Tibial nerve (tissue), 4 donors: ENCODE measurements around the gene PHEX. TPM values are rescaled to one million over a fixed set of nuclear protein-coding genes. Genes with fewer than 3 reads are reported as not detected.

Experiments used
- DNase-seq, 2 donors: peaks; one replicate each; pipeline ENCODE4 v3.0.0-alpha.2; 2019; ENCODE audit warnings: low spot score in 2 of 2
- H3K27ac ChIP-seq, 4 donors: fragments of 200-600 bp; sonication (generic) in 3 of 4; one replicate each; pipeline ENCODE4 v1.5.1; 2017 to 2019; ENCODE audit warnings: mild to moderate bottlenecking in 1 of 4
- H3K27me3 ChIP-seq, 2 donors: fragments of 200-600 bp; sonication (generic) in 1 of 2; one replicate each; pipeline versions ENCODE4 v1.5.1 to v1.6.0; 2017 to 2019
- H3K36me3 ChIP-seq, 3 donors: fragments of 200-600 bp; sonication (generic); one replicate each; pipeline ENCODE4 v1.5.1; 2018 to 2019
- H3K4me1 ChIP-seq, 4 donors: fragments of 200-600 bp; sonication (generic) in 3 of 4; one replicate each; pipeline ENCODE4 v1.5.1; 2017 to 2019
- H3K4me3 ChIP-seq, 4 donors: fragments of 200-600 bp; sonication (generic) in 3 of 4; one replicate each; pipeline ENCODE4 v1.5.1; 2017 to 2019; ENCODE audit warnings: mild to moderate bottlenecking in 1 of 4, moderate library complexity in 1 of 4
- H3K9me3 ChIP-seq, 4 donors: fragments of 200-600 bp; sonication (generic) in 3 of 4; one replicate each; pipeline ENCODE4 v1.5.1; 2017 to 2019
- CTCF ChIP-seq, 5 experiments: fragments of 200-600 bp in 3 of 5; fragments of 450-650 bp in 2 of 5; sonication (generic) in 3 of 5; IDR thresholded peaks; one replicate each; pipeline ENCODE4 v1.5.1; 2016 to 2019; ENCODE audit warnings: antibody characterized with exemption in 5 of 5, mild to moderate bottlenecking in 3 of 5, moderate library complexity in 2 of 5
- EP300 ChIP-seq, 2 donors: sonication (generic); formaldehyde crosslinking; IDR thresholded peaks; one replicate each; pipeline ENCODE4 v1.6.1; 2017; ENCODE audit warnings: antibody characterized with exemption in 2 of 2, mild to moderate bottlenecking in 1 of 2
- POLR2A ChIP-seq, 2 donors: fragments of 450-650 bp; IDR thresholded peaks; one replicate each; pipeline ENCODE4 v1.6.1; 2017; ENCODE audit warnings: antibody characterized with exemption in 2 of 2, mild to moderate bottlenecking in 2 of 2, moderate library complexity in 2 of 2
- WGBS, 2 donors: methylation state at CpG; one replicate each; pipeline ENCODE4 v1.1.5; 2018; 5-methylcytosine and 5-hydroxymethylcytosine counted together
- total RNA-seq, 4 donors: library from RNA; depleted of rRNA; stranded (reverse); fragments of >200 nt; gene quantifications; one replicate each; pipeline ENCODE4 v1.1.0, GENCODE V29; 2016

PHEX gene
- total RNA-seq, 4 donors from 2014 or later: under 0.01 TPM; not detected in 2

GRCh38 chrX:22097012-22097694 is 65.0 kb downstream of the PHEX start:
- peak in 1 of 2 donors; percentile 7 for DNase-seq
- TF ChIP-seq CTCF (IDR thresholded peaks at IDR 0.05) (no peak), EP300 (IDR thresholded peaks at IDR 0.05) (no peak), POLR2A (IDR thresholded peaks at IDR 0.05) (no peak)
- 71 to 90% methylated on average over 1 of the region's 1 CpG for WGBS, 2 donors
- H3K4me1 ChIP-seq: no peaks in the 10 kb centered on the region
- H3K4me3 ChIP-seq: no peak overlapping the region
- H3K27me3 ChIP-seq: peaks cover 0 to 4% of the 10 kb centered on the region in 2 donors
- H3K27ac ChIP-seq: no peak overlapping the region
- H3K36me3 ChIP-seq: no peaks in the 10 kb centered on the region
- no peaks in the 10 kb centered on the region for H3K9me3 ChIP-seq

DNA sequence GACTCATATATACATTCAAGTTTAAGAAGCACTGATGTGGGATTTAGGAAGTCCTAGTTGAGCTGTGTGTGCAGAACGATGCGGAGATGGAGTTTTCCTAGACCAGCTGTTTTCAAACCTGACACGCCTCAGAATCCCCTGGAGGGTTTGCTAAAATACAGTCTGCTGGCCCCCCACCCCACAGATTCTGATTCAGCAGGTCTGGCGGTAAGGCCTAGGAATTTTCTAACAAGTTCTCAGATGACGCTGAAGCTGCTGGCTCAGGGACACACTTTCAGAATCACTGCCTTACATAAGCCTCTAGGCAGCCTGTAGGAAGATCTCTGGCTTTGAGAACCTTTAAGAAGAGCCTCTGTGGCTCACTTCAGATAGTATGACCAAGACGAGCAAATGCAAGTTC is 73.1 kb downstream of the PHEX start:
- Histone ChIP-seq H3K9me3 (no peaks in the 10 kb centered on the region), H3K4me3 (no peak overlapping the region), H3K4me1 (no peaks in the 10 kb centered on the region), H3K27ac (no peak overlapping the region), H3K36me3 (no peaks in the 10 kb centered on the region), H3K27me3 (no peaks in the 10 kb centered on the region)
- 57 to 58% methylated on average over 3 to 6 of the region's 6 CpGs for WGBS, 2 donors
- DNase-seq: no peak
- TF ChIP-seq CTCF (IDR thresholded peaks at IDR 0.05) (no peak), EP300 (IDR thresholded peaks at IDR 0.05) (no peak), POLR2A (IDR thresholded peaks at IDR 0.05) (no peak)

DNA sequence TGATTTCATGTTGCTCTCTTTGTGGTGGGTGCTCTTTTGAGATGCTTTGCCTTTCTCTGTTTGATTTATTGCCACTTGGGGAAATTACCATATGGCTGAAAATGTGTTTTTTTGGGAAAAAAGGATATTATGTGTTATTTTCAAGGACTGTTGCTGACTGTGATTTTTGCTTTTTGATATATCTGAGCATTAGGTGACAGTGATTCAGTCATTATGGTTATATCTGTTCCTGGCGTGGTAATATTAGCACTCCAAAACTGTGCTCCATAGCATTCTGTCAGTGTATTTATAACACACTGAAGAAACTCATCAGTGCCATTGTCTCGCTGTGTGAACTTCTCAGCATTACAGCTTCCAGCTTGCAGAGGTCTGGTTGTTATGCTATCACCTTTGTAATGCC is 73.8 kb downstream of the PHEX start:
- no peaks in the 10 kb centered on the region for H3K36me3 ChIP-seq
- no peaks in the 10 kb centered on the region for H3K27me3 ChIP-seq
- H3K9me3 ChIP-seq: no peaks in the 10 kb centered on the region
- WGBS, 2 donors: 80 to 88% methylated on average over 2 of the region's 2 CpGs
- H3K27ac ChIP-seq: no peak overlapping the region
- no peaks in the 10 kb centered on the region for H3K4me1 ChIP-seq
- TF ChIP-seq CTCF (IDR thresholded peaks at IDR 0.05): no peak
- TF ChIP-seq POLR2A (IDR thresholded peaks at IDR 0.05): no peak
- no peak for DNase-seq
- H3K4me3 ChIP-seq: no peak overlapping the region

GRCh38 chrX:22109442-22109841 is 77.3 kb downstream of the PHEX start:
- Histone ChIP-seq H3K27me3 (no peaks in the 10 kb centered on the region), H3K9me3 (no peaks in the 10 kb centered on the region), H3K27ac (no peak overlapping the region), H3K4me3 (no peak overlapping the region), H3K36me3 (no peaks in the 10 kb centered on the region), H3K4me1 (no peaks in the 10 kb centered on the region)
- 74 to 96% methylated on average over 1 of the region's 1 CpG for WGBS, 2 donors
- TF ChIP-seq CTCF (IDR thresholded peaks at IDR 0.05) (no peak), POLR2A (IDR thresholded peaks at IDR 0.05) (no peak), EP300 (IDR thresholded peaks at IDR 0.05) (no peak)
- DNase-seq: no peak

DNA sequence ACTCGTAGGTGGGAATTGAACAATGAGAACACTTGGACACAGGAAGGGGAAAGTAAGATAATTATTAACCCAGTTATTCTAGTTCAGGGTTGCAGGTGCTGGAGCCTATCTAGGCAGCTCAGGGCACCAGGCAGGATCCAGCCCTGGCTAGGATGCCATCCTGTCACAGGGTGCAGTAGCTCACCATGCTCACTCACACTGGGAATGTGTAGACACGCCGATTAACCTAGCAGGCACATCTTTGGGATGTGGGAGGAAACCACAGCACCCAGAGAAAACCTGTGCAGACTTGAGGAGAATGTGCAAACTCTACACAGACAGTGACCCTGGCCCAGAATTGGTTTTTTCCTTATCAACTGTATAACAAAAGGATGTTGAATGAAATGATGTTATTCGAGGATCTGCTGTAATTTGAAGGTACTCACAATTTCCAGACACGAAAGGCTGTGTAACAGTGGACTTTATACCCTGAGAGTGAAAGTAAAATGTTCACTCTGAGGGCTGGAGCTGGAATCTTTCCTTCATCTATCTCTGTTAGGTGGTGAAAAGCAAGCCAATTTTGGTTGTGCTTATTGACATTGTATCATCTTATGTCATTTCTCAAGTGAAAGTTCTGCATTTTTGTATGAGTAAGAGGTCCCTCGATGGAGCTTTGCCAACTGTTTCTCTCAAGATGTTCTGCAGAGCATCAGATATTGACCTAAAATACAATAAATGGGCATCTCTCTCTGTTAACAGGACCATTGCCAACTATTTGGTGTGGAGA is 78.8 kb downstream of the PHEX start:
- Histone ChIP-seq H3K36me3 (no peaks in the 10 kb centered on the region), H3K4me1 (no peaks in the 10 kb centered on the region), H3K4me3 (no peak overlapping the region), H3K27ac (no peak overlapping the region), H3K27me3 (no peaks in the 10 kb centered on the region), H3K9me3 (no peaks in the 10 kb centered on the region)
- 66 to 73% methylated on average over 6 of the region's 6 CpGs for WGBS, 2 donors
- DNase-seq: no peak
- TF ChIP-seq POLR2A (IDR thresholded peaks at IDR 0.05): no peak
- no peak for TF ChIP-seq CTCF (IDR thresholded peaks at IDR 0.05)
- TF ChIP-seq EP300 (IDR thresholded peaks at IDR 0.05): no peak
